Ectodermal cell (in vitro differentiated cells): ENCODE results near the gene ANXA6.

Source experiments
- H3K27ac ChIP-seq: 2 replicates; pipeline ENCODE4 v1.7.0; 2013; ENCODE audit warnings: mild to moderate bottlenecking, low read depth, low read length; ENCODE audit not compliant: insufficient read depth, poor library complexity, severe bottlenecking
- H3K27me3 ChIP-seq: 2 replicates; pipeline ENCODE4 v1.7.0; 2013; ENCODE audit warnings: mild to moderate bottlenecking, low read length; ENCODE audit not compliant: insufficient read depth, control insufficient read depth, poor library complexity, severe bottlenecking
- H3K36me3 ChIP-seq: one replicate; pipeline ENCODE4 v1.7.0; 2013; ENCODE audit warnings: low read length; ENCODE audit not compliant: control insufficient read depth, insufficient read depth
- H3K4me1 ChIP-seq: one replicate; pipeline ENCODE4 v1.7.0; 2013; ENCODE audit warnings: low read length; ENCODE audit not compliant: control insufficient read depth, insufficient read depth
- H3K4me3 ChIP-seq: 2 replicates; pipeline ENCODE4 v1.7.0; 2013; ENCODE audit warnings: low read depth, low read length, control low read depth; ENCODE audit not compliant: insufficient read depth
- H3K9me3 ChIP-seq: 2 replicates; pipeline ENCODE4 v1.7.0; 2013; ENCODE audit warnings: mild to moderate bottlenecking, low read length, moderate library complexity; ENCODE audit not compliant: control insufficient read depth
- WGBS, 2 experiments: methylation state at CpG; one replicate each; pipeline ENCODE4 v1.1.7; 2013; ENCODE audit warnings: missing lambda C conversion rate in 2 of 2; 5-methylcytosine and 5-hydroxymethylcytosine counted together

Gene ANXA6

DNA sequence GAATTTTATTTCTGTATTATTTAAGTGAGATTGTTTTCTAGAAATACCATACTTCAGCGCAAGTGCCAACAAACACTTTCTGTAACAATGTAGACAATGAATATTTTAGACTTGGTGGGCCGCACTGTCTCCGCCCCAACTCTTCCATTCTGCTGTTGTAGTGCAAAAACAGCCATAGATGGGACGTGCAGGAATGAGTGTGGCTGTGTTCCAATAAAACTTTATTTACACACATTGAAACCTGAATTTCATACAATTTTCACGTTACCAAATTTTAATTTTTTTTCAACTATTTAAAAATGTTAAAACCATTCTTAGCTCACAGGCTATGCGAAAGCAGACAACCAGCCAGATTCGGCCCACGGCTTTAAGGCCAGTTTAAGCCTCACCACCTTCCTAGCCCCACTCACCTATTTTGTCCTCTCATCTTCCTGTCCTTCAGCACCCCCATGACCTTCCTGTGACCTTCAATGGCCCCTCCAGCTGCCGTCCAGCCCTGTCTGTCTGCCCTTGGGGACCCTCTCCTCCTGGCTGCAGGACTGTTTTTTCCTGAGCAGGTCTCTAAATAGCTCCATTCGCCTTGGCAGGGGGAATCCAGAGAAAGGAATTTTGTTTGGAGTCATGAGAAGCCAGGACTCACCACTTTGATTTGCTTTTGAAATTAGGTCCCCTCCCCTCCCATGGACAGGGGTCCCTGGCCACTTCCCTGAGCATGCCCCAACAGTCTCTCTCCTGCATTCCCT is 11.2 kb upstream of the ANXA6 start:
- Histone ChIP-seq H3K27me3 (no peaks in the 10 kb centered on the region), H3K4me3 (no peak overlapping the region), H3K27ac (no peak overlapping the region), H3K9me3 (no peaks in the 10 kb centered on the region), H3K4me1 (no peaks in the 10 kb centered on the region), H3K36me3 (no peaks in the 10 kb centered on the region)
- 83 to 85% methylated on average over 9 to 10 of the region's 10 CpGs for WGBS, 2 experiments

DNA sequence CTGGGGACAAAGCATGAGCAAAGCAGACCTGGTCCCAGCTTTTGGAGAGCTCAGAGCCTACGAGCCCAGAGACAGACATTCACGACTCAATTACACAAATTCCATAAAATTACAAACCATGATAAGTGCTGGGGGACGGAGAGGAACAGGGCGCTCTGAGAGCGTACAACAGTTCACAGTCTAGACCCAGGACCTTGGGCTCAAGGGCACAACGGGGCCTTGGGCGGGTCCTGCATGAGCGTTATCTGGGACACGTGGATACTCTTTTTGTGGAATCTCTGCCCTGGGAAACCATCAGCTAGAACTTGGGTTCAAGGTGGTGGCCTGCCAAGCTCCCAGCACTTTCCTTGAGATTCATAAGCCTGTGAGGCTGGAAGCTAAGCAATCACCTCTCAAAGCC is 9.4 kb upstream of the ANXA6 start:
- WGBS, 2 experiments: 94% methylated on average over 9 of the region's 9 CpGs

DNA sequence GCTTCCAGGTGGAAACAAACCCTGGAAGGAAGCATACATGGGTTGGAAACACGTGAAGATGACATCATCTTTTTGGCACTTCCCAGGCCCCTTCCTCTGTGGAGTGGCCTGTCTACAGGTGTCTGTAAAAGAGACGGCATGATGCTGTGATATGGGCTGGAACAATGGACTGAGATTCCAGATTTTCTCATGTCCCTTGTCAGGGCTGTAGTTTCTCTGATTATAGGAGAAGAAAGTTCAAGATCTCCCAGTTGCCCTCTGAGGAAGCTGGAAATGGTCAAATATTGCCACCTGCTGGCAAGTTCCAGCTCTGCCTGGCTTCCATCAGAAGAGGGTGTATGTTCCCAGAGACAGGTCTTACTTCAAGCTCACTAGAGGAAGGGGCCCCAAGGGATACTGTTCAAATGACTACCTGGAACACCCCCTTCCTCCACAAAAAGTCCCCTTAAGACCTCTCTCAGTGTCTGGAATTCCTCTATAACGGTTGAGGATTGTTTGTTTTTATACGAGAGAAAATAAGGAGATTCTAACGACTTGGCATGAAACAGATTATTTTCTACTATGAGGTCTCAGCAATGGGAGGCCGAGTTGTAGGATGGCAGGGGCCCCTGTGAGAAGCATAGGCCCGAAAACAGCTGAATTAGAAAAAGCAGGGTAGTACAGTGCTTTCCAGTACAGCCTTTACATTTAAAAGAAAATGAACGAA is 7.3 kb upstream of the ANXA6 start:
- no peaks in the 10 kb centered on the region for H3K9me3 ChIP-seq
- no peak overlapping the region for H3K4me3 ChIP-seq
- H3K36me3 ChIP-seq: no peaks in the 10 kb centered on the region
- 63 to 69% methylated on average over 8 of the region's 8 CpGs for WGBS, 2 experiments
- no peaks in the 10 kb centered on the region for H3K4me1 ChIP-seq
- no peaks in the 10 kb centered on the region for H3K27me3 ChIP-seq
- H3K27ac ChIP-seq: no peak overlapping the region

More for the DNA sequence above, 9.4 kb upstream of the ANXA6 start:
- no peak overlapping the region for H3K27ac ChIP-seq
- no peaks in the 10 kb centered on the region for H3K36me3 ChIP-seq
- no peaks in the 10 kb centered on the region for H3K27me3 ChIP-seq
- H3K4me3 ChIP-seq: no peak overlapping the region
- H3K9me3 ChIP-seq: no peaks in the 10 kb centered on the region
- no peaks in the 10 kb centered on the region for H3K4me1 ChIP-seq

DNA sequence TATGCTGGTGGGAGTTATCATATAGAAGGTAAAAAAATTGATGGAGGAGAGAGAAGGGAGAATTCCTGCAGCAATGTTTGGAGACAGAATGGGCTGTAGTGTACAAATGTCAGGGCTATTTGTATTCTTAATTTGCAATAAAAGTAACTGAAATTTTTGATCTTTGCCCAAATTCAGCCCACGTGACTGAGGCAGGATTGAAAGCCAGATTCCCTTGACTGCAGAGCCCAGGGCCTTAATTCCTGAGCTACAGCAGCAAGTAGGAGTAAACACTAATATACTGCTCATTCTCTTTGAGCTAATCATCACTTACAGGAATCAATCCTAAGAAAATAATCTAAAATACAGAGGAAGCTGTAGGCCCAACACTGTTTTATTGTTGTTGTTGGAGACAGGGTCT is 5.2 kb upstream of the ANXA6 start:
- WGBS, 2 experiments: 81 to 88% methylated on average over 1 of the region's 1 CpG
- Histone ChIP-seq H3K27ac (no peak overlapping the region), H3K4me3 (no peak overlapping the region), H3K9me3 (no peaks in the 10 kb centered on the region), H3K4me1 (peaks cover 8% of the 10 kb centered on the region), H3K27me3 (peaks cover 7% of the 10 kb centered on the region), H3K36me3 (no peaks in the 10 kb centered on the region)

DNA sequence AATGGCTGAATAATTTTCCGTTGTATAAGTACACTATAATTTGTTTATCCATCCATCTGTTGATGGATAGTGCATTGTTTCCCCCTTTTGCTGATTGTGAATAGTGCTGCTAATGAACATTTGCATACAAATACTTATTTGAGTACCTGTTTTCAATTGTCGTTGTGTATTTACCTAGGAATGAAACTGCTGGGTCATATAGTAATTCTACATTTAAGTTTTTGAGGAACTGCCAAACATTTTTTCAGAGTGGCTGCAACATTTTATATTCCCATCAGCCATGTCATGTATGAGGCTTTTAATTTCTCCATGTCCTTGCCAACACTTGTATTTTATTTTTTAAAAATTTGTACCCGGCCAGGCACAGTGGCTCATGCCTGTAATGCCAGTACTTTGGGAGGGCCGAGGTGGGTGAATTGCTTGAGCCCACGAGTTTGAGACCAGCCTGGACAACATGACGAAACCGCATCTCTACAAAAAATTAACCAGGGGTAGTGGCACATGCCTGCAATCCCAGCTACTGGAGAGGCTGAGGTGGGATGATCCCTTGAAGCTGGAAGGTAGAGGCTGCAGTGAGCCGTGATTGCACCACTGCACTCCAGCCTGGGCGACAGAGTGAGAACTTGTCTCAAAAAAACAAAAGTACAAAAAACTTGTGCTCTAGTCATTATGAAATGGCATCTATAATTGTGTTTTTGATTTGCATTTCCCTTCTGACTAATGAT is 2.2 kb upstream of the ANXA6 start:
- no peaks in the 10 kb centered on the region for H3K9me3 ChIP-seq
- peaks cover 7% of the 10 kb centered on the region for H3K27me3 ChIP-seq
- no peak overlapping the region for H3K4me3 ChIP-seq
- no peaks in the 10 kb centered on the region for H3K36me3 ChIP-seq
- H3K4me1 ChIP-seq: peaks cover 20% of the 10 kb centered on the region
- WGBS, 2 experiments: 89 to 93% methylated on average over 7 to 9 of the region's 9 CpGs
- H3K27ac ChIP-seq: no peak overlapping the region

- H3K27ac ChIP-seq: no peak overlapping the region
- H3K27me3 ChIP-seq: peaks cover 7% of the 10 kb centered on the region
- peak overlapping the region; percentile 91 for H3K4me3 ChIP-seq
- H3K4me1 ChIP-seq: peaks cover 20% of the 10 kb centered on the region
- no peaks in the 10 kb centered on the region for H3K9me3 ChIP-seq
- 15 to 19% methylated on average over 6 of the region's 6 CpGs for WGBS, 2 experiments
- no peaks in the 10 kb centered on the region for H3K36me3 ChIP-seq
These were observed 695 bp upstream of the ANXA6 start for GRCh38 chr5:151158287-151158661.

- H3K27me3 ChIP-seq: peaks cover 7% of the 10 kb centered on the region
- H3K4me3 ChIP-seq: peak overlapping the region; percentile 91
- 22 to 25% methylated on average over 20 of the region's 20 CpGs for WGBS, 2 experiments
- no peaks in the 10 kb centered on the region for H3K9me3 ChIP-seq
- peaks cover 20% of the 10 kb centered on the region for H3K4me1 ChIP-seq
- H3K27ac ChIP-seq: no peak overlapping the region
- no peaks in the 10 kb centered on the region for H3K36me3 ChIP-seq
These were observed 815 bp downstream of the ANXA6 start for GRCh38 chr5:151156507-151157420.

GRCh38 chr5:151155775-151156506 is 1.6 kb downstream of the ANXA6 start:
- Histone ChIP-seq H3K27ac (peak overlapping the region; percentile 40), H3K4me3 (peak overlapping the region; percentile 8), H3K4me1 (peaks cover 26% of the 10 kb centered on the region), H3K9me3 (no peaks in the 10 kb centered on the region), H3K27me3 (peaks cover 7% of the 10 kb centered on the region), H3K36me3 (no peaks in the 10 kb centered on the region)
- WGBS, 2 experiments: 75 to 77% methylated on average over 9 of the region's 9 CpGs
